HG03025 (cell line): Measurements from ENCODE around the gene SGSH.

Experiments used
- ATAC-seq: cut with Tn5 transposase; IDR thresholded peaks from one replicate; pipeline ENCODE4 v1.9.1; 2021; ENCODE audit warnings: mild to moderate bottlenecking, moderate library complexity; ENCODE audit not compliant: unreplicated experiment, low FRiP score

Gene SGSH

GRCh38 chr17:80229011-80229410 is 8.9 kb upstream of the SGSH start:
- no peak for ATAC-seq

GRCh38 chr17:80228477-80228876 is 8.3 kb upstream of the SGSH start:
- no peak for ATAC-seq

GRCh38 chr17:80227666-80228065 is 7.5 kb upstream of the SGSH start:
- no peak for ATAC-seq

- ATAC-seq = no peak
Measured at GRCh38 chr17:80227156-80227555, 7.0 kb upstream of the SGSH start.

GRCh38 chr17:80225230-80225629 is 5.1 kb upstream of the SGSH start:
- ATAC-seq = no peak

GRCh38 chr17:80224683-80225082 is 4.5 kb upstream of the SGSH start:
- no peak for ATAC-seq

GRCh38 chr17:80223838-80224497 is 3.8 kb upstream of the SGSH start:
- no peak for ATAC-seq

- no peak for ATAC-seq
Measured at GRCh38 chr17:80223142-80223815, 3.1 kb upstream of the SGSH start.

GRCh38 chr17:80222376-80223141 is 2.4 kb upstream of the SGSH start:
- ATAC-seq = no peak

- no peak for ATAC-seq
Measured at GRCh38 chr17:80221351-80222105, 1.4 kb upstream of the SGSH start.

GRCh38 chr17:80220736-80221215 is 643 bp upstream of the SGSH start:
- ATAC-seq = no peak

GRCh38 chr17:80219763-80220053 is 425 bp downstream of the SGSH start:
- ATAC-seq = no peak

- ATAC-seq = no peak
Measured at GRCh38 chr17:80219013-80219762, 945 bp downstream of the SGSH start.

- ATAC-seq = no peak
Measured at GRCh38 chr17:80218391-80218790, 1.7 kb downstream of the SGSH start.

GRCh38 chr17:80217703-80218362 is 2.3 kb downstream of the SGSH start:
- no peak for ATAC-seq

- ATAC-seq = no peak
Measured at GRCh38 chr17:80216473-80217456, 3.4 kb downstream of the SGSH start.

GRCh38 chr17:80214878-80215210 is 5.3 kb downstream of the SGSH start:
- ATAC-seq = no peak

- ATAC-seq = no peak
Measured at GRCh38 chr17:80214012-80214877, 5.9 kb downstream of the SGSH start.
